Measurements from ENCODE around the gene NLGN2. TPM values are rescaled to one million over a fixed set of nuclear protein-coding genes. Genes with fewer than 3 reads are reported as not detected.

Gene NLGN2
- total RNA-seq, 2 experiments from 2014 or later: 8.0 to 8.7 TPM

GRCh38 chr17:7396147-7396546, 11.5 kb upstream of the NLGN2 start:
- ATAC-seq (ENCODE audit: low read depth) (no peak), DNase-seq (no peak)
- POLR2A ChIA-PET: no interaction called here
- Mint-ChIP-seq H3K4me1 (peaks cover 19% of the 10 kb centered on the region), H3K4me3 (no peak overlapping the region), H3K27me3 (no peaks in the 10 kb centered on the region), H3K9me3 (no peaks in the 10 kb centered on the region), H3K27ac (peak overlapping the region; percentile 3), H3K36me3 (peaks cover 3% of the 10 kb centered on the region)

GRCh38 chr17:7398612-7399011, 9.0 kb upstream of the NLGN2 start:
- Mint-ChIP-seq H3K27ac (no peak overlapping the region), H3K4me1 (peaks cover 11% of the 10 kb centered on the region), H3K4me3 (no peak overlapping the region), H3K9me3 (no peaks in the 10 kb centered on the region), H3K36me3 (no peaks in the 10 kb centered on the region), H3K27me3 (no peaks in the 10 kb centered on the region)
- ATAC-seq (ENCODE audit: low read depth) (no peak), DNase-seq (no peak)
- POLR2A ChIA-PET: interaction anchor here (0.6 to 1.1 kb wide), 2 partner anchors 62 to 118 kb away, joined by 3 to 5 read pairs; partner anchors contain the start of gene ACAP1

GRCh38 chr17:7403043-7403726, 4.5 kb upstream of the NLGN2 start:
- H3K4me3 Mint-ChIP-seq: peak overlapping the region; percentile 92
- no peaks in the 10 kb centered on the region for H3K9me3 Mint-ChIP-seq
- no peak for ATAC-seq (ENCODE audit: low read depth)
- POLR2A ChIA-PET: interaction anchor here (0.5 to 2.9 kb wide), 16 partner anchors 9 to 184 kb away, joined by 3 to 25 read pairs (median 4); partner anchors contain the start of genes ACADVL, ACAP1, DLG4 and MPDU1
- peaks cover 14% of the 10 kb centered on the region for H3K4me1 Mint-ChIP-seq
- no peak for DNase-seq
- H3K36me3 Mint-ChIP-seq: no peaks in the 10 kb centered on the region
- peaks cover 11% of the 10 kb centered on the region for H3K27me3 Mint-ChIP-seq
- H3K27ac Mint-ChIP-seq: peak overlapping the region; percentile 72

- POLR2A ChIA-PET: interaction anchor here (0.5 to 2.9 kb wide), 15 partner anchors 9 to 184 kb away, joined by 3 to 25 read pairs (median 5); partner anchors contain the start of genes ACADVL, ACAP1, DLG4 and MPDU1
- Mint-ChIP-seq H3K4me1 (peaks cover 14% of the 10 kb centered on the region), H3K36me3 (no peaks in the 10 kb centered on the region), H3K4me3 (peak overlapping the region; percentile 92), H3K27me3 (peaks cover 11% of the 10 kb centered on the region), H3K27ac (peak overlapping the region; percentile 89), H3K9me3 (no peaks in the 10 kb centered on the region)
- ATAC-seq (ENCODE audit: low read depth) (no peak), DNase-seq (no peak)
Measured at GRCh38 chr17:7403727-7403976, 4.0 kb upstream of the NLGN2 start.

- Mint-ChIP-seq H3K4me3 (peak within 1 kb of the TSS; percentile 92), H3K27ac (peak within 1 kb of the TSS; percentile 89), H3K9me3 (no peaks in the 10 kb centered on the region), H3K36me3 (no peaks in the 10 kb centered on the region), H3K27me3 (peaks cover 11% of the 10 kb centered on the region), H3K4me1 (peaks cover 14% of the 10 kb centered on the region)
- DNase-seq: peak; percentile 90
- POLR2A ChIA-PET: interaction anchor here (0.8 to 2.9 kb wide), 14 partner anchors 10 to 185 kb away, joined by 3 to 25 read pairs (median 4); partner anchors contain the start of genes ACADVL, ACAP1, DLG4 and MPDU1
- peak; percentile 95 for ATAC-seq (ENCODE audit: low read depth)
Measured at GRCh38 chr17:7403977-7404736, 3.5 kb upstream of the NLGN2 start, which contains the start of gene TMEM256. Gene TMEM256, minus strand, starts transcription at chr17:7404097. Its CDS starts 13 bp downstream, at chr17:7404084.

- DNase-seq (no peak), ATAC-seq (ENCODE audit: low read depth) (peak; percentile 13)
- peaks cover 14% of the 10 kb centered on the region for H3K4me1 Mint-ChIP-seq
- H3K4me3 Mint-ChIP-seq: peak overlapping the region; percentile 92
- H3K36me3 Mint-ChIP-seq: no peaks in the 10 kb centered on the region
- H3K27me3 Mint-ChIP-seq: peaks cover 11% of the 10 kb centered on the region
- POLR2A ChIA-PET: interaction anchor here (0.8 to 2.9 kb wide), 10 partner anchors 10 to 75 kb away, joined by 3 to 25 read pairs (median 6); partner anchors contain the start of genes ACAP1, NEURL4, PLSCR3 and TMEM102
- H3K9me3 Mint-ChIP-seq: no peaks in the 10 kb centered on the region
- peak overlapping the region; percentile 89 for H3K27ac Mint-ChIP-seq
Measured at GRCh38 chr17:7404737-7405349, 2.8 kb upstream of the NLGN2 start.

GRCh38 chr17:7405350-7406234, 2.1 kb upstream of the NLGN2 start:
- no peak for ATAC-seq (ENCODE audit: low read depth)
- H3K9me3 Mint-ChIP-seq: no peaks in the 10 kb centered on the region
- peak overlapping the region; percentile 89 for H3K4me3 Mint-ChIP-seq
- no peak for DNase-seq
- peaks cover 11% of the 10 kb centered on the region for H3K27me3 Mint-ChIP-seq
- peaks cover 14% of the 10 kb centered on the region for H3K4me1 Mint-ChIP-seq
- POLR2A ChIA-PET: interaction anchor here (1.1 kb wide), 1 partner anchor 21 kb away, joined by 3 read pairs; no protein-coding TSS in a partner anchor
- peak overlapping the region; percentile 86 for H3K27ac Mint-ChIP-seq
- H3K36me3 Mint-ChIP-seq: no peaks in the 10 kb centered on the region

GRCh38 chr17:7406235-7406825, 1.3 kb upstream of the NLGN2 start:
- Mint-ChIP-seq H3K36me3 (no peaks in the 10 kb centered on the region), H3K27ac (peak overlapping the region; percentile 44)
- POLR2A ChIA-PET: interaction anchor here (1.1 kb wide), 1 partner anchor 22 kb away, joined by 3 read pairs; no protein-coding TSS in a partner anchor

GRCh38 chr17:7407082-7407481, 563 bp upstream of the NLGN2 start:
- H3K4me1 Mint-ChIP-seq: peaks cover 12% of the 10 kb centered on the region
- POLR2A ChIA-PET: interaction anchor here (1.1 kb wide), 1 partner anchor 23 kb away, joined by 3 read pairs; no protein-coding TSS in a partner anchor
- no peak overlapping the region for H3K4me3 Mint-ChIP-seq
- DNase-seq (no peak), ATAC-seq (ENCODE audit: low read depth) (no peak)
- H3K27ac Mint-ChIP-seq: peak overlapping the region; percentile 50
- no peaks in the 10 kb centered on the region for H3K36me3 Mint-ChIP-seq
- peaks cover 11% of the 10 kb centered on the region for H3K27me3 Mint-ChIP-seq
- no peaks in the 10 kb centered on the region for H3K9me3 Mint-ChIP-seq

More at GRCh38 chr17:7406235-7406825, 1.3 kb upstream of the NLGN2 start:
- DNase-seq (no peak), ATAC-seq (ENCODE audit: low read depth) (no peak)
- peak overlapping the region; percentile 56 for H3K4me3 Mint-ChIP-seq
- H3K9me3 Mint-ChIP-seq: no peaks in the 10 kb centered on the region
- peaks cover 14% of the 10 kb centered on the region for H3K4me1 Mint-ChIP-seq
- peaks cover 11% of the 10 kb centered on the region for H3K27me3 Mint-ChIP-seq

- no peaks in the 10 kb centered on the region for H3K36me3 Mint-ChIP-seq
- peaks cover 9% of the 10 kb centered on the region for H3K4me1 Mint-ChIP-seq
- H3K9me3 Mint-ChIP-seq: no peaks in the 10 kb centered on the region
- no peak overlapping the region for H3K4me3 Mint-ChIP-seq
- ATAC-seq (ENCODE audit: low read depth) (peak; percentile 4), DNase-seq (peak; percentile 54)
- POLR2A ChIA-PET: interaction anchor here (1.4 kb wide), 1 partner anchor 27 kb away, joined by 5 read pairs; the partner anchor contains the start of gene TMEM102
- peaks cover 11% of the 10 kb centered on the region for H3K27me3 Mint-ChIP-seq
- no peak overlapping the region for H3K27ac Mint-ChIP-seq
Measured at GRCh38 chr17:7408252-7408727, 645 bp downstream of the NLGN2 start.

- H3K9me3 Mint-ChIP-seq: no peaks in the 10 kb centered on the region
- ATAC-seq (ENCODE audit: low read depth) (no peak), DNase-seq (no peak)
- peaks cover 11% of the 10 kb centered on the region for H3K27me3 Mint-ChIP-seq
- peaks cover 8% of the 10 kb centered on the region for H3K4me1 Mint-ChIP-seq
- H3K27ac Mint-ChIP-seq: no peak overlapping the region
- H3K36me3 Mint-ChIP-seq: no peaks in the 10 kb centered on the region
- H3K4me3 Mint-ChIP-seq: no peak overlapping the region
- POLR2A ChIA-PET: interaction anchor here (1.4 kb wide), 1 partner anchor 26 kb away, joined by 5 read pairs; the partner anchor contains the start of gene TMEM102
Measured at GRCh38 chr17:7408863-7409262, 1.2 kb downstream of the NLGN2 start.

GRCh38 chr17:7409716-7410115, 2.1 kb downstream of the NLGN2 start:
- H3K9me3 Mint-ChIP-seq: no peaks in the 10 kb centered on the region
- H3K4me1 Mint-ChIP-seq: peaks cover 8% of the 10 kb centered on the region
- DNase-seq (no peak), ATAC-seq (ENCODE audit: low read depth) (no peak)
- no peak overlapping the region for H3K4me3 Mint-ChIP-seq
- H3K36me3 Mint-ChIP-seq: no peaks in the 10 kb centered on the region
- H3K27me3 Mint-ChIP-seq: peaks cover 11% of the 10 kb centered on the region
- POLR2A ChIA-PET: interaction anchor here (0.6 kb wide), 1 partner anchor 150 kb away, joined by 3 read pairs; no protein-coding TSS in a partner anchor
- no peak overlapping the region for H3K27ac Mint-ChIP-seq

Measured in activated naive CD8-positive, alpha-beta T cell treated with anti-CD3 and anti-CD28 coated beads, Interleukin-2, amount 10 ng/mL, durations not matched to agents 7 days and 5 days (primary cell).